Ammon's horn (tissue), 1 donor: ENCODE measurements around the gene CDK9.

Source experiments
- DNase-seq: peaks from one replicate; pipeline ENCODE4 v3.0.0-alpha.2; 2016; ENCODE audit warnings: low spot score

CDK9 gene

DNA sequence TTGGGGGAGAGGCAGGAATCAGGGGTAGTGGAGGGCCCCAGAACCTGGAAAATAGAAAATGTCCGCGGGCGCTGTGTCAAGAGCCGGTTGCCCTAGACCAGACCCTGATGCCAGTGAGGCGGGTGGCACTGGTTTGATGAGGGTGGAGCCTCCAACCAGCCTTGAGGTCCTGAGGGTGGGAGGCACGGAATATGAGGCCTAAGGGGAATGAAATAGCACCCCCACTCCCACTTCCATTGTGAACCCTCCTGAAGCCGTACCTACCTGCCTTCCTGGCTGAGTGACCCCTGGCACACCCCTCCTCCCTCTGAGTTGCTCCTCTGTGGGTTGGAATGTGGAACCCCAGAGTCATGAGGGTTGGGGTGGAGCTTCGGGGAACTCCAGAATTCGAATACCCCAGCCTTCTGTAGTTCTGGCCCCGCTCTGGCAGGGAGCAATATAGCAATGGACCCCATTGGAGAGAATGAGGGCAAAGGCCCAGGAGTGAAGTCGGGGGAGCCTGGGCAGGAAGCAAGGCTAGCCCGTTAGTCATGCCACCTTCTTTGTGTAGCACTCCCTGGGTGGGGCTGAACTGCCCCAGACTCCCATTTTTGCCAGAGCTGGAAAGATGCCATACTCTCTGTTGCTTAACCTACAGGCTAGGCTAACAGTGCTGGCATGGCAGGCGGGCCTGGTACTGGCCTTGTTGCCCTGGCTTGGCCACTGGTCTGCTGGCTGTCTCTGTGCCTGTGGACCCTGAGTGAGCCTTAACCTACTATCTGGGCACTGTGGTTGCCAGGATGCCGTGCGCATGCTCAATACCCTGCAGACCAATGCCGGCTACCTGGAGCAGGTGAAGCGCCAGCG is 17.9 kb downstream of the CDK9 start:
- no peak for DNase-seq

DNA sequence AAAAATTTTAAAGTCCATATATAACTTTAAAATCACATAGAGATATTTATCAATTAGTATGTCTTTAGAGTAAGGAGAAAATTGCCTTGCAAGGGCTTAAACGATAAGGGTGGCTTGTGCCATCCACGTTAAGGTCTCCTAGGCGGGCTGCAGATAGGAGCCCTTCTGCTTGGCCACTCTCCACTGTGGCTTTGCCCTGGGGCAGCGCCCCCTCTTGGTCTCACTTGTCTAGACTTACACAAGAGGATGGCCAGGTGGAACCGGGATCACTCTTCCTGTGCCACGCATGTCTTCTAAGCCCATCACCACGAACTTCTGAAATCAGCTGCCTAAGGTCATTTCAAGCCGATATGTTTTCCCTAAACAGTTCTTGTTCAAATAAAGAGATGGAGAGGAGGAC is 19.8 kb downstream of the CDK9 start:
- DNase-seq = no peak

DNA sequence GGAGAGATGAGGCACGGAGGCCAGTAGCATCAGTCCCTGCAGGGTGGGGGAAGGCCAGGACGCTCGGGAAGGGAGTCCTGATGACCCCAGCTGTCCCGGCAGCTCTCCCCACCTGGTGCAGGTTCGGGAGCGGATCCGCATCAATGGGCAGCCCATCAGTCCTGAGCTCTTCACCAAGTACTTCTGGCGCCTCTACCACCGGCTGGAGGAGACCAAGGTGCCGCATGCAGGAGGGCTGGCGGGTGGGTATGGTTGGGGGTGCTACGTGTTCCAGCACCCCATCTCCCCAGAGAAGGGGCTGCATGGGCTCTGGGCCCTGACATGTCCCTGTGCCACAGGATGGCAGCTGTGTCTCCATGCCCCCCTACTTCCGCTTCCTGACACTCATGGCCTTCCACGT is 21.0 kb downstream of the CDK9 start:
- DNase-seq = no peak

DNA sequence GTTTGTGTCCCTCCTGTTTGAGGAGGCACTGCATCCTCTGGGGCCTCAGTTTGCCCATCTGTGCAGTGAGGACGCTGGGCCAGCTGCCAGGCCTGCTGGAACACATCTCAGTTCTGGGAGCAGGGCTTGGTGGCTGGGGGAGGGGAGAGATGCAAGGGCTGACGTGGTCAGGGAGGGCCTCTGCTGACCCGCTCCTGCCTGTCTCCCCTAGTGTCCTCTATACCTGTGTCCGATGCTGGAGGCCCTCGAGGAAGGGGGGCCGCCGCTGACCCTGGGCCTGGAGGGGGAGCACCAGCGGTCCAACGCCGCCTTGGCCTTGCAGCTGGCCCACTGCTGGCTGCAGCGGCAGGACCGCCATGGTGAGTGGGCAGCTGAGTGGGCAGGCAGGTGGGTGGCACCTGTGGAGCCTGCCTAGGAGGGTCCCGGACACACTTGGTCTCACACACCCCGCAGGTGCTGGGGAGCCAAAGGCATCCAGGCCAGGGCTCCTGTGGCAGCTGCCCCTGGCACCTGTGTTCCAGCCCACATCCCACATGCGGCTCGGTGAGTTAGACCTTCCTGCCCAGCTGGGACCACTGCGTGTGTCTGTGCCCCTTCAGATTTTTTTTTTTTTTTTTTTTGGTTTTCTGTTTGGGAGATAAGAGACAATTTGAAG is 22.6 kb downstream of the CDK9 start:
- DNase-seq = no peak

DNA sequence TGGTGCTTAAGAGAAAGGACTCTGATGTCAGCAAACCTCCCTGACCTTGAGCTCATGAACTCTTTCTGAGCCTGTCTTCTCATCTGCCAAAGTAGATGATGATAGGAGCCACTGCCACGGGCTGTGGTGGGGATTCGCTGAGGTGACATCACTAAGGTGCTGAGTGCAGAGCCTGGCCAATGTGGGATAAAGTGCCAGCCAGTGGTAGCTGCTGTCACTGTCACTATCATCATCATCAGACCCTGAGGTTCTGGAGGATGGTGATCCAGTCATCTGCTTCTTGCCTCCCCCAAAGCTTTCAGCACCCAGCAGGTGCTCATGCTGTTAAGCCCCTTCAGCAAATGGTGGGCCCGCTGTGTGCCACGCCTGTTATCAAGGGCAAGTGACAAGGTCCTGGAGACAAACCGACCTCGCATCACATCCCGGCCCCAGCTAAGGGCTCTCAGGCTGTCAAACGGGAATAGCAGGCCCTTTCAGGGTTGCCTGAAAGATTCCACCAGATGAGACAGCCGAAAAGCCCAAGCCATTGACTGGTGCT is 23.2 kb downstream of the CDK9 start:
- DNase-seq = no peak

DNA sequence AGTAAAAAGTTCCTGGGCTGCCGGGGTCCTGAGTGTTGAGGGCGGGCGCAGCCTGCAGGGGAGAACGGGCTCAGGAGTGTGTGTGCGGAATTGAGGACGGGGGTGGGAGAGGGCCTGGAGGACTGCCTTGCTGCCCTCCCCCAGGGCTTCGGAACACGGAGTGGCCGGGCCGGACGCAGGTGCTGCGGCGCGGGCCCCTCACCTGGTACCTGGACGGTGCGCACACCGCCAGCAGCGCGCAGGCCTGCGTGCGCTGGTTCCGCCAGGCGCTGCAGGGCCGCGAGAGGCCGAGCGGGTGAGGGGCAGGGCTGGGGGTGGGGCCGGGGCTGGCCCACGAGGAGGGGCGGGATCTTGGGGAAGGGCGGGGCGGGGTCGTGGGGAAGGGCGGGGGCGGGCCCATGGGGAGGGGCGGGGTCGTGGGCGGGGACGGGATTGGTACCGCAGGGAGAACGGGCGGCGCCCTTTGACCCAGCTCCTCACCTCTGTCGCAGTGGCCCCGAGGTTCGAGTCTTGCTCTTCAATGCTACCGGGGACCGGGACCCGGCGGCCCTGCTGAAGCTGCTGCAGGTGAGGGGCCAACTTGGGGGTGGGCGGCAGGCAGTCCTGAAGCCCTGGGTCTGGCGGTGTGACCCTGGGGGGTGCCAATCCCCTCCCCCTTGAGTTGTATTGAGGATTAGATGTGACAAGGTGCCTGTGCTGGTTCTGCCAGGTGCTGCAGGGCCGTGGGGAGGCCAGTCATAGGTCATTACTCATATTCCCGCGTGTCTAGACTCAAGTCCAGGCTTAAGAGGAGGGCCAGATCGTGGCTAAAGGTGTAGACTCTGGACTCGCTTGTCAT is 23.9 kb downstream of the CDK9 start:
- no peak for DNase-seq

DNA sequence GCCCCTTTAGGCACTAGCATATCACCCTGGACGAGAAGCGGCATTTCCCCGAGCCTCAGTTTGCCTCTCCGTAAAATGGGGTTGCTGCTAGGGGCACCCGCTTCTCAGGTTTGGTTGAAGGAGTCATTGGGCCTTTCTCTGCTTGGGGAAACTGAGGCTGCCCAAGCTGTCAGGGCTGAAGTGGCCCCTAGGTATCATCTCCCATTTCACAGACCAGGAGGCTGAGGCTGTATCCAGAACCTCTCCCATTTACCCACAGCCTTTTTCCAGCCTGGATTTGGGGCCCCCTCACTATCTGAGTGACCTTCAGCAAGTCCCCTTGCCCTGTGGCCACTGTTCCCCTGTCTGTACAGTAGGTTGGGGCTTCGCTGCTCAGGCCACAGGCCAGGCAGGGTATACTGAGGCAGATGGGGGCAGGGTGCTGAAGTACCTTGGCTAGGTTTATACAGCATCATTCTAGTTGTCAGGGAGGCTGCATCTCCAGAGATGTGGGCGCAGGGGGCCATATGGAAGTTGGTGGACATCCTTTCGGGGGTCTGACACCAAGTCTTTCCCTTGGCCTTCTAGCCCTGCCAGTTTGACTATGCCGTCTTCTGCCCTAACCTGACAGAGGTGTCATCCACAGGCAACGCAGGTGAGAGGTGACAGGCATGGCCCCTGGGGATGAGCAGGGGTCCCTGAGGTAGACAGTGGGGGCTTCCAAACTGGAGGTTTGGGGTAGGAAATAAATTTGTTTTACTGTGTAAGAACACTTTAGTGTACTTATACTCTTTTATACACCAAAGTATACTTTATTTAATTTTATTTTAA is 24.7 kb downstream of the CDK9 start:
- DNase-seq = no peak

DNA sequence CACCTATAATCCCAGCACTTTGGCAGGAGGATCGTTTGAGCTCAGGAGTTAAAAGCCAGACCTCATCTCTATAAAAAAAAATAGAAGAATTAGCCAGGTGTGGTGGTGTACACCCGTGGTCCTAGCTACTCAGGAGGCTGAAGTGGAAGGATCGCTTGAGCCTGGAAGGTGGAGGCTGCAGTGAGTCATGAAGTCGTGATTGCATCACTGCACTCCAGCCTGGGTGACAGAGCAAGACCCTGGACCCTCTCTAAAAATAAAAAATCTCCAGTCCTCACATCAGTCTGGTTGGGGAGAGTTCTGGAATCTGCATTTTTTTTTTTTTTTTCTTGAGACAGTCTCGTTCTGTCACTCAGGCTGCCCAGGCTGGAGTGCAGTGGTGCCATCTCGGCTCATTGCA is 26.2 kb downstream of the CDK9 start:
- DNase-seq = no peak

DNA sequence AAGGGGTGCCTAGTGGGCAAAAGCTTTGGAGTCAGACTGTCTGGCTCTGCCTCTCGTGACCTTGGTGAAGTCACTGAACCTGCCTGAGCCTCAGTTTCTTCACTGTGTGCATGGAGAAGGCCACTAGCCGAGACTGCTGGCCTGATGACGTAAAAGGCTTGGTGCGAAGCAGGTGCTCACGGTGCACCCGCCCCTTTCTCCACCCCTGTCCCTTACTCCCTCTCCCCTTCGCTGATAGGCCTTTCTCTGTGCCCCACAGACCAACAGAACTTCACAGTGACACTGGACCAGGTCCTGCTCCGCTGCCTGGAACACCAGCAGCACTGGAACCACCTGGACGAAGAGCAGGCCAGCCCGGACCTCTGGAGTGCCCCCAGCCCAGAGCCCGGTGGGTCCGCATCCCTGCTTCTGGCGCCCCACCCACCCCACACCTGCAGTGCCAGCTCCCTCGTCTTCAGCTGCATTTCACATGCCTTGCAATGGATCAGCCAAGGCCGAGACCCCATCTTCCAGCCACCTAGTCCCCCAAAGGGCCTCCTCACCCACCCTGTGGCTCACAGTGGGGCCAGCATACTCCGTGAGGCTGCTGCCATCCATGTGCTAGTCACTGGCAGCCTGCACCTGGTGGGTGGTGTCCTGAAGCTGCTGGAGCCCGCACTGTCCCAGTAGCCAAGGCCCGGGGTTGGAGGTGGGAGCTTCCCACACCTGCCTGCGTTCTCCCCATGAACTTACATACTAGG is 27.3 kb downstream of the CDK9 start:
- DNase-seq = no peak

DNA sequence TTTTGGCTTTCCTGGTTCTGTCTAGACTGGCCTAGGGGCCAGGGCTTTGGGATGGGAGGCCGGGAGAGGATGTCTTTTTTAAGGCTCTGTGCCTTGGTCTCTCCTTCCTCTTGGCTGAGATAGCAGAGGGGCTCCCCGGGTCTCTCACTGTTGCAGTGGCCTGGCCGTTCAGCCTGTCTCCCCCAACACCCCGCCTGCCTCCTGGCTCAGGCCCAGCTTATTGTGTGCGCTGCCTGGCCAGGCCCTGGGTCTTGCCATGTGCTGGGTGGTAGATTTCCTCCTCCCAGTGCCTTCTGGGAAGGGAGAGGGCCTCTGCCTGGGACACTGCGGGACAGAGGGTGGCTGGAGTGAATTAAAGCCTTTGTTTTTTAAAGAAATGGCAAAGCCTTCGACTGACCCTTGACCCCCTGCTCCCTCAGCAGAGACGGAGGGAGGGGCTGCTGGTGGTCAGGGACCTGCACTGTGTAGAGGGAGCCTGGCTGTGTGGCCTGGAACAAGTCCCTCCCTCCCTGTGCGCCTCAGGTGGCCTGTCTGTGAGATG is 27.9 kb downstream of the CDK9 start:
- DNase-seq = no peak

DNA sequence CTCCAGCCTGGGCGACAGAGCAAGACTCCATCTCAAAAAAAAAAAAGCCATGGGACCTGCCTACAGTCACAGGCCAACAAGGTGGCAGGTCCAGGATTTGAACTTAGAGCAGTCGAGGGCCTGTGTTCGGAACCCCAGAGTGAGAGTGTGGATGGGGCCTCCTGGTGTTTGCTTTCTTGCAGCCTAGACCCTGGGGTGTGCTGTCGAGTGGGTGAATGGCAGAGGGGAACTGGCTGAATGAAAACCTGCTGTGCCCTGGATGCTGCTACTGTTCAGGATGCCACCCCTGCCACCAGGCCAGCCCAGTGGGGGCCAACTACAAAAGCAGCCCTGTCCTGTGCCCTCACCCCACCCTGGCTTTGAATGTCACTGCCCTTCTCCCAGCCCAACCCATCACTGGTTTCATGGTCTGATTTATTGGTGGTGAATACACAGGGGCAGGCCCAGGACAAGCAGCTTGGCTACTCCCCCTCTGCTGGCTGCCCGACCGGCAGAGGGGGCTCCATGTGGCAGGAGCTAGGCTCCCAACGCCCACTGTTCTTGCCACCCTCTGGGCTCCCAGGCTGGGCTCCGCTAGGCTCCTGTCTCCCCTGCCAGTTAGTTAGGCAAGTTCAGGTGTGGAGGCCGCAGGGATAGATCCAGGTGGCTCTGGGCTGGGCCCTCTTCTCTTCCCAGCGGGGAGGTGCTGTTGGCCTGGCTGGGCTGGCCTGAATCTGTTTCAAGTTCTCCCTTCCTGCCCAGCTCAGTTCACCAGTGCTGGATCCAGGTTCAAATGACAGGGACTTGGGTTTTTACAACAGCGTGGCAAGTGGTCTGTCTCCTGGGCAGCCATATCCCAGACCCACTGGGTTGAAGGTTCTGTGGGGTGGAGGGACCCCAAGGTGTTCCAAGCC is 29.0 kb downstream of the CDK9 start:
- no peak for DNase-seq

DNA sequence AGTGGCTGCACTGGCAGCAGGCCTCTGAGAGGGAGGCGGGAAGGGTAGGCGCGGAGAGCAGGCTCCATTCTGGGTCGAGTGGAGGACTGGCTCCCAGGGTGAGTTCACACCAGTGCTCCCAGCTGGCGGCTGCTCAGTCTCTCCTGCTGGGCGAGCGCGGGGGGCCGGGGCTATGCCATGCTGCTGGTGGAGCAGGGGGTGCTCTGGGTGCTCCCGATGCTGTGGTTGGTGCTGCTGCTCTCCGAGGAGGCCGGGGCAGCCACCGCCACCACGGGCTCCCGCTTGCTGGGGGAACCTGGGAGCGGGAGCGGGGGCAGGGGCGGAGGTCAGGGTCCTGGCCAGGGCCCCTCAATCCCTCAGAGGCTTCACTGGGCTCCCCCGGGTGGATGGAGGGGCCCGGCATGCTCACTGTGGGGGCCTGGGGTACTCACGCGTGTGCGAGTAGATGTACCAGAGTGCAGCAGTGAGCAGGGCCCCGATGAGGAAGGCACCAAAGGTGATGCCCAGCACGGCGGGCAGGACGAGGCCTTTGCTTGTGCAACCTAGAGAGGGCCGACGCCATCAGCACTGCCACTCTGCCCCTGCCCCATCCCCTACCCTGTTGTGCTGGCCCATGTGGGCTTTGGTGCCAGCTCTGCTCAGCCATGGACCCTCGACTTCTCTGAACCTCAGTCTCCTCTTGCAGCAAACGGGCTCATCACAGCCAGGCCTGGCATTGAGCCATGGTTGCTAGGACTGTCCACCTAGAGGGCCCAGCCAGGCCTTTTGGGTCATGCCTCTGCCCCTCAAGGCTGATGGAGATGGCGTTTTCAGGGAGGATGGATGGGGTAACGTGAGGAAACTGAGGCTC is 29.9 kb downstream of the CDK9 start:
- no peak for DNase-seq

DNA sequence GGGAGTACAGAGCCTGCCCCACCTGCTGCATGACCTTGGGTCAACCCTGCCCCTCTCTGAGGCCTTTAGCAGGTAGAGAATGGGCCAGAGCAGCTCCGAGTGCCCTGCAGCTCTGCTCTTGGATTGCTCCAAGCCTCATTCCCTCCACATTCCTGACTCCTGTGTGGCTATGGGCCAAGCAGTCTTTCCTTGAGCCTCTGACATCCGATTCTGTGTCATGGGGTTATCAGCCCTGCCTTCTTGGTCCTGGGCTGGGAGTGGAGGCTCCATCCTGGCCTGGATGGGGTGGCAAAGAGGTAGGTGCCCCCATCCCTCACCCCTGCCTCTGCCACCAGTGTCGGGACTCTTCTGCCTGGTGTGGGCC is 30.5 kb downstream of the CDK9 start:
- no peak for DNase-seq

DNA sequence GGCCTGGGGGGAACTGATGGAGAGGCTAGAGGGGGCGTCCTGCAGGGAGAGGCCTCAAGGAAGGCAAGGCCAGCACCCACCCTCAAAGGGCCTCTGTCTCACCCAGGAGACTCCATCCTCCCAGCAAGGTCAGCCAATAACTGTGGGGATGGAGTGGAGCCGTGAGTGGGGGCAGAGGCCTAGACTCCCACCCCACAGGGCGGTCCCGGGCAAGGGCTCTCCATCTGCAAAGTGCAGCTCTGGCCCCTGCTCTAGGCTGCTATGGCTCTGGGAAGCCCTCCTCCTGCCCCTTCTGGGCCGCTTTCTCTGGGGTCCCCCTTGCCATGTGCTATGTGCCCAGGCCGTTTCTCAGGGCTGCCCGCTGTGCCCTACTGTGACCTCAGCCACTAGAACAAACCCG is 30.9 kb downstream of the CDK9 start:
- no peak for DNase-seq

DNA sequence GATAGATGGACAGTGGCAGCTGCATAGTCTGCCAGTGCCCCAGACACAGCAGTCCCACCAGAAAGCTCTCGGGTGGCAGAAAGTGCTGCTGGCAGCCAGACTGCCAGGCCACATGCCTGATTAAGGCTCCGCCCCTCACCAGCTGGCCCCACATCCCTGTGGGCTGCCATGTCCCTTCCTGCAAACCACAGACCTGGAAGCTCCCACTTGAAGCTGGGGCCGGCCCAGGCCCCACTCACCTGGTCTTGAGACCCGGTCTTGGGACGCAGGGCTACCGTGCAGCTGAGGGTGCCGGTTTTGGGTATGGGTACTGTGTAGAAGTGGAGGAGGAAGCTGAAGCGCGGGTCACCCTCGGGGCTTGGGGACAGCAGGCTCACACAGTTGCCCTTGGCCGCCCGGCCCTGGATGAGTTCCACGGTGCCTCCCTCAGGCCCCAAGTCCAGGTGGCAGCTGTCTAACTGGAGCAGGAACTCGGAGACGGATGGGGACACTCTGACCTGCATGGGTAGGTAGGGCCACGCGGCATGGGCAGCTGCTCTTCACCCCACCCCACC is 32.1 kb downstream of the CDK9 start:
- no peak for DNase-seq

DNA sequence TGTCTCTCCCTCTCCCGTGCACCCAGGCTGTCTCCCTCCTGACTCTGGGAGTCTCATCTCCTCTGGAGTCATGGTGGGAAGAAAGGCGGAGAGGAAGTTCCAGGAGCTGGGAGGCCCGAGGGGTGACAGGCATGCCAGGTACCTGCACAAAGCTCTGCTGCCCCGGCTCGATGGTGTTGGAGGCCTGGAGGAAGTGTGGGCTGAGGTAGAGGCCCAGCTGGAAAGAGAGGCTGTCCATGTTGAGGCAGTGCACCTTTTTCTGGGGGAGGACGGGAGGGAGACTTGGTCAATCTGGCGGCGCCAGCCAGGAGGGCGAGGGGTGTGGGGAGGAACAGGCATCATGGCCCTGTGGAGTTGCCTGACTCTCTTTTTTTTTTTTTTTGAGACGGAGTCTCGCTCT is 32.7 kb downstream of the CDK9 start:
- DNase-seq = no peak

DNA sequence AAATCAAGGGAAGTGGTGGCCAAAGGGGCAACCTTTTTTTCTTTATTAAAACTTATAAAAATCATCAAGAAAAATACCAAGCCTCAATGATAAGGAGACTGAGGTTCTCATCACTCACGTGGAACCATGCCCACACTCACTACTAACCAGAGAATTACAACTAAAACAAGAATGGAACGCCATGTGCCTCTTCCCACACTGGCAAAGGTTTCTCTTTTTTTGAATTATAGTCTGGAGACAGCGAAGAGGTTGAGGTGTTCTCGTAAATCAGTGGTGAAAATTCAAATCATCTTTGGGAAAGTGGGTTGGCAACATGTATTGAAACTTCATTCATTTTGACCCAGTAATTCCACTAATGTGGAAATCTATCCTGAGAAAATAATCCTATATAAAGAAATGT is 36.3 kb downstream of the CDK9 start:
- DNase-seq = no peak

DNA sequence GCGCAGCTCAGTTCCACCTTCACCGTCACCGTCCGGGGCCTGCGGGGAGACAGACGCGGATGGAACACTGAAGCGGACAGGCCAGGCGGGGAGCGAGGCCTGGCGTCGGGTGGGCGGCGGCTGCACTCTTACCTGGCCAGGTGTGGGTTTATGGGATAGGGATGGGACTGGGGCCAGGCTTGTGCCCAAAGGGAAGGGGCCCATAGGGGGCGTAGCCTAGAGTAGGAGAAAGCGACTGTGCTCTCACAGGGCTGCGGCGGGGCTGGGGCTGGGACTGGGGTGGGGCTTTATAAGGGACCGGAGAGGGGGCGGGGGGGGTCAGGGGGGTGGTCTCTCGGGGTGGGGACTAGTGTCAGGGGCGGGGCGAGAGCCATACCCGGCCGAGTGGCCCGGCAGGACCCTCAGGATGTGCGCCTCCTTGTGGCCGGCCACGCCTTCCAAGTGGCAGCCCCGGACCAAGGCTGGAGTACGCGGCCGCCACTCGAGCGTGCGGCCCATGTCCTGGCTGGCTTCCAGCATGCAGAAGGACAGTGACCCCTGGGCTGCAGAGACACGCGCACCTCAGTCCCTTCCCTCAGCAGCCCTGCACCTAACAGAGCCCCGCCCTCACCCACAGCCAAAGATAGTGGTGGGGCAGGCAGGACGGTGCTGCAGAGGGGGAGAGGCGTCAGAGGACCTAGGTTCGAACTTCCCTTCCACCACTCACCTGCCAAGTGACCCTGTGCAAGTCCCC is 39.7 kb downstream of the CDK9 start:
- no peak for DNase-seq
